ENCODE results near the gene IFI44L. TPM values are rescaled to one million over a fixed set of nuclear protein-coding genes. Genes with fewer than 3 reads are reported as not detected.

IFI44L gene
- total RNA-seq, 2 donors from 2014 or later = 1.2 to 7.4 TPM

GRCh38 chr1:78677788-78678187 lies 57.5 kb downstream of the IFI44L start:
- Histone ChIP-seq H3K4me3 (no peak overlapping the region), H3K27ac (no peak overlapping the region), H3K9me3 (no peaks in the 10 kb centered on the region), H3K27me3 (replicated peaks; ENCODE audit: insufficient read depth) (no peaks in the 10 kb centered on the region), H3K4me1 (replicated peaks) (no peaks in the 10 kb centered on the region), H3K36me3 (no peaks in the 10 kb centered on the region)
- DNase-seq (ENCODE audit: low spot score) = no peak
- intact Hi-C loops (cut with DNase I) = loop anchor here (2.0 to 10.0 kb wide), 2 partner anchors 61 to 533 kb away; no protein-coding TSS in a partner anchor
- no peak for TF ChIP-seq POLR2AphosphoS5 (IDR thresholded peaks at IDR 0.05)
- no peak for TF ChIP-seq CTCF (IDR thresholded peaks at IDR 0.05)
- no peak for TF ChIP-seq POLR2A (IDR thresholded peaks at IDR 0.05)
- WGBS = 97% methylated on average over 3 of the region's 3 CpGs

DNA sequence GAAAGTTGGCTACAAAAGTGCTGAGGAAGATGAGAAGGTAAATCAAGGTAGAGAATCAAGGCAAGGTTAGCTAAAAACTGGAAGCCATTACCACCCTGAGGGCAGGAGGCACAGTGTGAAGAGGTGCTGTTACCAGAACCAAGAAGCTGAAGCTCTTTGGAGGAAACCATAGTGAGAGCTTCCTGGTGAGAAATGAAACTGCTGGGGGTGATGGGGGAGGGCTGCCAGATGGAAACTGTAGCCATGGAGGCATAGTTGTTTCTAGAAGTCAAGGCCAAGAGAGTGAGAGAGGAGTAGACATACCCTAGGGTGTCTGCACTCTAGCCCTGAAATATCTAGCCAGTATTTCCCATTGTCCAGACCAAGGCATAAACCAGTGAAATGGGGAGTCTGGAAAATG lies 58.1 kb downstream of the IFI44L start:
- intact Hi-C loops (cut with DNase I) = loop anchor here (10.0 kb wide), 1 partner anchor 534 kb away; no protein-coding TSS in a partner anchor
- H3K36me3 ChIP-seq = no peaks in the 10 kb centered on the region

DNA sequence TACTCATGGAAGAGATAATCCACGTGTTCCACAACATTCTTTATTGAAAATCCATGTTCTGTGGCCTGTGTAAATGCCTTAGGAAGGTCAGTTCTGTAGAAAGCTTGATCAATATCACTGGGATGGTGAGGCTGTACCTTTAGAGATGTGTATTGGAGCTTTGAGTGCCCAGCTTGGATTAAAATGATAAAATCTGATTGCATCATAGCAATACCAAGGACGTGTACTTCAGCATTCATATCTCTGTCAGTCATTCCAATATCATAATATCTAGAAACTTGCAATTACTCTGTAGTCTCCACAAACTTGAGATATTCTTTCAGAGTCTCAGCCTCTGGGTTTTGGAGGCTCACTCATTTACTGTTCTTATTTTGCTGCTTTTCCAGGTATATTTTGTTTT lies 61.0 kb downstream of the IFI44L start:
- Histone ChIP-seq H3K4me3 (no peak overlapping the region), H3K27me3 (replicated peaks; ENCODE audit: insufficient read depth) (no peaks in the 10 kb centered on the region), H3K9me3 (no peaks in the 10 kb centered on the region), H3K4me1 (replicated peaks) (no peaks in the 10 kb centered on the region), H3K36me3 (no peaks in the 10 kb centered on the region), H3K27ac (no peak overlapping the region)
- intact Hi-C loops (cut with DNase I) = no loop called here
- 65% methylated on average over 2 of the region's 2 CpGs for WGBS
- TF ChIP-seq POLR2AphosphoS5 (IDR thresholded peaks at IDR 0.05) (no peak), CTCF (IDR thresholded peaks at IDR 0.05) (no peak), POLR2A (IDR thresholded peaks at IDR 0.05) (no peak)
- DNase-seq (ENCODE audit: low spot score) = no peak

More for the DNA sequence above, 58.1 kb downstream of the IFI44L start:
- H3K9me3 ChIP-seq = no peaks in the 10 kb centered on the region
- no peak overlapping the region for H3K27ac ChIP-seq
- no peak for DNase-seq (ENCODE audit: low spot score)
- H3K4me1 ChIP-seq (replicated peaks) = no peaks in the 10 kb centered on the region
- TF ChIP-seq CTCF (IDR thresholded peaks at IDR 0.05) = no peak
- no peak for TF ChIP-seq POLR2AphosphoS5 (IDR thresholded peaks at IDR 0.05)
- TF ChIP-seq POLR2A (IDR thresholded peaks at IDR 0.05) = no peak
- no peak overlapping the region for H3K4me3 ChIP-seq
- no peaks in the 10 kb centered on the region for H3K27me3 ChIP-seq (replicated peaks; ENCODE audit: insufficient read depth)

DNA sequence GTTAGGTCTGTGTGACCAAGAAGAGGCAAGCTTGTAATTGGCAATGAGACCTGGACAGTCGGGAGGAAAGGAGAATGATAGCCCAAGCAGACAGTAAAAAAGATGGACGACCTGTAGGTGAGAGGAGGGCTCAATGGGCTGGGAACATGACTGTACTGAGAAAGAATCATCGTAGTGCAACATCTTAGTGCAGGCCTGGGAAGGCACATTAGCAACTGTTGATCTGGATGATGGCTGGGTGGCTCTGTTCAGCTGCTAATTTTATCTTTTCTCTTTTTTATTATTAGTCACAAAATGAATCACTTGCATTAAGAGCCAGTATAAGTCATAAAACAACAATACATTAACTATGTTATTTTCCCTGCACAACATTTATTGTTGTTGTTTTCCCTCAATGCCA lies 62.2 kb downstream of the IFI44L start:
- Histone ChIP-seq H3K4me3 (no peak overlapping the region), H3K4me1 (replicated peaks) (no peaks in the 10 kb centered on the region), H3K27me3 (replicated peaks; ENCODE audit: insufficient read depth) (no peaks in the 10 kb centered on the region), H3K27ac (no peak overlapping the region), H3K36me3 (no peaks in the 10 kb centered on the region), H3K9me3 (no peaks in the 10 kb centered on the region)
- intact Hi-C loops (cut with DNase I) = no loop called here
- DNase-seq (ENCODE audit: low spot score) = no peak
- no peak for TF ChIP-seq POLR2AphosphoS5 (IDR thresholded peaks at IDR 0.05)
- no peak for TF ChIP-seq CTCF (IDR thresholded peaks at IDR 0.05)
- TF ChIP-seq POLR2A (IDR thresholded peaks at IDR 0.05) = no peak
- WGBS = 57% methylated on average over 3 of the region's 3 CpGs

GRCh38 chr1:78683079-78683478 lies 62.8 kb downstream of the IFI44L start:
- Histone ChIP-seq H3K4me3 (no peak overlapping the region), H3K4me1 (replicated peaks) (no peaks in the 10 kb centered on the region), H3K36me3 (no peaks in the 10 kb centered on the region), H3K27me3 (replicated peaks; ENCODE audit: insufficient read depth) (no peaks in the 10 kb centered on the region), H3K27ac (no peak overlapping the region), H3K9me3 (no peaks in the 10 kb centered on the region)
- TF ChIP-seq CTCF (IDR thresholded peaks at IDR 0.05) = no peak
- no peak for TF ChIP-seq POLR2A (IDR thresholded peaks at IDR 0.05)
- intact Hi-C loops (cut with DNase I) = no loop called here
- DNase-seq (ENCODE audit: low spot score) = no peak
- WGBS = 58% methylated on average over 2 of the region's 2 CpGs
